Measurements from ENCODE around the gene SPRTN.

SPRTN gene

DNA sequence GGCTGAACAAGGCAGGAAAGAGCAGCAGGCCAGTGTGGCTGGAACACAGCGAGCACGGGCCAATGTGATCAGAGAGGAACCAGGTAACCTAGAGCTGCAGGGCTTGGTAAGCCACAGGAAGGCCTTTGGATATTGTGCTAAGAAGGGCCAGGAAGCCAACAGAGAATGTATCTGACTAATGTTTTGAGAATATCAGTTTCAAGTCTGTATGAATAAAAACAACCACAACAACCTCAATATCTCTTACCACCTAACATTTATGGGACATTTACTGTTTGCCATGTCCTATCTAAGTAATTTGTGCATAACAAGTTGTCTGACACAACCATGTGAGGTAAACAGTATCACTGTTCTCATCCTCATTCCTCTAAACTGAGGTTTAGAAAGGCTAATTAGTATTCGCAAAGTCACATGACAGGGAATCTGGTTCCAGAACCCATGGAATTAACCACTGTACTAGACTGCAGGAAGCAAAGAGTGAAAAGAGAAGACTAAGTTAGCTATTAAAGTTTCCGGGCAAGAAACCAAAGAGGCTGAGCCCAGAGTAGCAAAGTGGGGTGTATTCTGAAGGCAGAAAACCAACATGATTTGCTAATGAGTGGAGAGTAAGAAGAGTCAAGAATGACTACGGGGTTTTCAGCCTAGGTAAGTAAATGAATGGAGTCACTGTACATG lies 38.9 kb downstream of the SPRTN start:
- no peak overlapping the region for H3K4me3 ChIP-seq (ENCODE audit: low read depth, low read length)
- H3K9me3 ChIP-seq (ENCODE audit: control insufficient read depth, insufficient read depth, low read depth, low read length): no peaks in the 10 kb centered on the region
- no peaks in the 10 kb centered on the region for H3K27me3 ChIP-seq (ENCODE audit: control insufficient read depth, insufficient read depth, low read length)
- no peak overlapping the region for H3K27ac ChIP-seq (ENCODE audit: low read depth, low read length)
- no peak overlapping the region for H3K9ac ChIP-seq (ENCODE audit: low read length)
- H3K4me1 ChIP-seq (ENCODE audit: control insufficient read depth, insufficient read depth, low read length): peaks cover 9% of the 10 kb centered on the region
- no peaks in the 10 kb centered on the region for H3K36me3 ChIP-seq (ENCODE audit: control insufficient read depth, insufficient read depth, low read length)

DNA sequence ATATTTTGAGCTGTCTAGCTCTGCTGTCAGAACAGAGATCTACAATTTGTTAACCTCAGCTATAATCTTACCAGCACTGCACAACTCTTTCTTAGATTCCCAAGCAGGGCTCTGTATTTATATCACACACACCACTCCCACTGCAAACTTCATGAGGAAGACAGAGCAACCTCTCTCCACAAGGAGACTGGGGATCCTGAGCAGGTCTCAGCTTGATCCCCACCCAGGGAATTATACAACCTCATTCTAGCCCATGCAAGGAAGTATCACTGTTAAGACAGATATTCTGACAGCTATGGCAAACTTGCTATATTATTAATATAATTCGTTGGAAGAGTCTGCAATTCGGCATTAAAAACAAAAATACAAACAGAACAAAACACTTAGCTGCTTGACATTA lies 43.6 kb downstream of the SPRTN start:
- H3K4me1 ChIP-seq (ENCODE audit: control insufficient read depth, insufficient read depth, low read length): peaks cover 9% of the 10 kb centered on the region
- no peak overlapping the region for H3K9ac ChIP-seq (ENCODE audit: low read length)
- H3K27ac ChIP-seq (ENCODE audit: low read depth, low read length): no peak overlapping the region
- no peaks in the 10 kb centered on the region for H3K9me3 ChIP-seq (ENCODE audit: control insufficient read depth, insufficient read depth, low read depth, low read length)
- no peaks in the 10 kb centered on the region for H3K27me3 ChIP-seq (ENCODE audit: control insufficient read depth, insufficient read depth, low read length)
- no peak overlapping the region for H3K4me3 ChIP-seq (ENCODE audit: low read depth, low read length)
- H3K36me3 ChIP-seq (ENCODE audit: control insufficient read depth, insufficient read depth, low read length): no peaks in the 10 kb centered on the region

DNA sequence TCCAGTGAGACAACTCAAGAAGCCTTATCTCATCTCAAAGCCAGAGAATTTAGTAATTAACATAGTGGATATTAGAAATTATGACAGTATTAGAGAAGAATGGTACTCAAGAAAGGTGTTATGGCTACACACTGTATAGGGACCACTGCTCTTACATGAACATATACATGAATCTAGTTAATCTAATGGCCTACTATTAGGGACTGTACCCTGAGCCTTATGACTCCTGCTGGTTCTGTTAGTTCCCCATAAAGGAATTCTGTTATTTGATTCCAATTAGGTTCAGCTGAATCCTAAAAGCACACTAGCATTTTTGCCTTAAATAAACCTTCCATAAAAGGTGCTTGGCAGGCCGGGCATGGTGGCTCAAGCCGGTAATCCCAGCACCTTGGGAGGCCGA lies 44.3 kb downstream of the SPRTN start:
- peaks cover 2% of the 10 kb centered on the region; the same call in 1 of the 2 replicates for H3K4me1 ChIP-seq (ENCODE audit: control insufficient read depth, insufficient read depth, low read length)
- H3K4me3 ChIP-seq (ENCODE audit: low read depth, low read length): no peak overlapping the region
- H3K9me3 ChIP-seq (ENCODE audit: control insufficient read depth, insufficient read depth, low read depth, low read length): no peaks in the 10 kb centered on the region
- no peak overlapping the region for H3K27ac ChIP-seq (ENCODE audit: low read depth, low read length)
- no peaks in the 10 kb centered on the region for H3K27me3 ChIP-seq (ENCODE audit: control insufficient read depth, insufficient read depth, low read length)
- no peak overlapping the region for H3K9ac ChIP-seq (ENCODE audit: low read length)
- H3K36me3 ChIP-seq (ENCODE audit: control insufficient read depth, insufficient read depth, low read length): no peaks in the 10 kb centered on the region

DNA sequence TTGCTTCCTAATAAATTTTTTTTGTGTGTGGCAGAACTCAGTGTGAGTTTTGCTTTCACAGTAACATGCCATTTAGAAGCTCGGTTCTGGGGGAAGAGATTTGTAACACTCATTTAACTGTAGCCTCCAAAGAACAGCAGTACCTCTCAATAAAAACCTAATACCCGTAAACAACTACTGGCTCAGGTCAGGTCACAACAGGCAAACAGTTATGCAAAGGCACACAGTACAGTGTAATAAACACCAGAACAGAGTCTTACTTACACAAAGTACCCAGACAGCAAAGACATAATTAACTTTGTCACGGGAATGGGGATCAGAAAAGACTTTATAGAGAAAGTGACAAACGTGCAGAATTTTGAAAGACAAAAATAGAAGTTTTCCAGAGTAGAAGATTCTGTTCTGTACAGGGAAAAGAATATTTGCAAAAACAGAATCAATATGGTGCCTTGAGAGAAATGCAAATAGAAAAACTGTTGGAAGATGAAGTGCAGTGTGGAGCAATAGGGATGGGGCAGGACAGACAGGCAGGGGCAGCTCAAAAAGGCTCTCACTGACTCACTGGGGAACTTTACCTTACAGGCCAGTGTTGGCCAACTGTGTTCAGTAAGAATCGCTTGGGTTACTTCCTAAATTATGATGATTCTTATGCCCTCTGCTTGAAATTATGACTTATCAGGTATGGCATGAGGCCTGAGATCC lies 45.2 kb downstream of the SPRTN start:
- Histone ChIP-seq H3K4me1 (ENCODE audit: control insufficient read depth, insufficient read depth, low read length) (no peaks in the 10 kb centered on the region), H3K4me3 (ENCODE audit: low read depth, low read length) (no peak overlapping the region), H3K27me3 (ENCODE audit: control insufficient read depth, insufficient read depth, low read length) (no peaks in the 10 kb centered on the region), H3K27ac (ENCODE audit: low read depth, low read length) (no peak overlapping the region), H3K9me3 (ENCODE audit: control insufficient read depth, insufficient read depth, low read depth, low read length) (no peaks in the 10 kb centered on the region), H3K9ac (ENCODE audit: low read length) (no peak overlapping the region), H3K36me3 (ENCODE audit: control insufficient read depth, insufficient read depth, low read length) (no peaks in the 10 kb centered on the region)

DNA sequence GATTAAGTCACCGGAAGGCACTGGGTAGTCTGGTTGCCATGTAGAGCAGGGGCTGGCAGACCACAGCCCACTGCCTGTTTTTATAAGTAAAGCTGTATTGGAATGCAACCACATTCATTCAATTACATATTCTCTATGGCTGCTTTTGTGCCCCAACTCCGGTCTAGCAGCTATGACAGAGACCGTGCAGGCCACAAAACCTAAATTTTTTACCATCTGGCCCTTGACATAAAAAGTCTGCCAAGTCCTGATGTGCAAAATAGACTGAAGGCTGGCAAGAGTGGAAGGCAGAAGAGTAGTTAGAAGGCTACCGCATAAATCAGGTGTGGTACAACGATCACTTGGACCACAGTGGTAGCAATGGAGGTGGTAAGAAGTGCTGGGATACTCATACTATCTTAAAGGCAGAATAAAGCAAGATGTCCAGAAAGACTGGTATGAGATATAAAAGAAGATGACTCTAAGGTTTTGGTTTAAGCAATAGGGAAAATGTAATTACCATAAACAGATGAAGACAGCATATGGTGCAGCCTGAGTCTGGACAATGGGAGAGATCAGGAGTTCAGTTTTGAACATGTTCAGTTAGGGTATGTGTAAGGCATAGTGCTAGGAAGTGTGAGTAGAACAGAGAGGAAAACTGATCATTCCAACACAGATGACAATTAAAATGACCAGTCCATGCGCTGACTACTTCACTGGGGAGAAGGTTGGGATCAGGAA lies 46.8 kb downstream of the SPRTN start:
- Histone ChIP-seq H3K4me1 (ENCODE audit: control insufficient read depth, insufficient read depth, low read length) (no peaks in the 10 kb centered on the region), H3K27ac (ENCODE audit: low read depth, low read length) (no peak overlapping the region)

DNA sequence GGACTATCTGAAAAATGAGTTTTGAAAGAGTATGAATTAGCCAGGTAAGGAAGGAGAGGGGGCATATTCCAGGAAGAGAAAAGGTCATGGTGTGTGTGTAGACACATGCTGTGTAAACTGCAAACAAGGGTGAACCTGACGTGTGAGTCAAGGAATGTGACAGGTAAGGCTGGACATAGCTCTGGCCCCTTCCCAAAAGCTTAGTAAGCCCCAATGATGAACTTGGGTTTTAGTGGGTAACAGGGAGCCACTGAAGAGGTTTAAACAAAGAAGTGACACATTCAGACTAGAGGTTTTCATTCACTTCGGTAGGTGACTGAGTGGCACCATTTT lies 47.3 kb downstream of the SPRTN start:
- Histone ChIP-seq H3K36me3 (ENCODE audit: control insufficient read depth, insufficient read depth, low read length) (no peaks in the 10 kb centered on the region), H3K9ac (ENCODE audit: low read length) (no peak overlapping the region), H3K27ac (ENCODE audit: low read depth, low read length) (no peak overlapping the region), H3K4me1 (ENCODE audit: control insufficient read depth, insufficient read depth, low read length) (no peaks in the 10 kb centered on the region), H3K4me3 (ENCODE audit: low read depth, low read length) (no peak overlapping the region), H3K9me3 (ENCODE audit: control insufficient read depth, insufficient read depth, low read depth, low read length) (no peaks in the 10 kb centered on the region), H3K27me3 (ENCODE audit: control insufficient read depth, insufficient read depth, low read length) (no peaks in the 10 kb centered on the region)

More for the DNA sequence above, 46.8 kb downstream of the SPRTN start:
- no peak overlapping the region for H3K9ac ChIP-seq (ENCODE audit: low read length)
- no peak overlapping the region for H3K4me3 ChIP-seq (ENCODE audit: low read depth, low read length)
- no peaks in the 10 kb centered on the region for H3K36me3 ChIP-seq (ENCODE audit: control insufficient read depth, insufficient read depth, low read length)
- no peaks in the 10 kb centered on the region for H3K27me3 ChIP-seq (ENCODE audit: control insufficient read depth, insufficient read depth, low read length)
- no peaks in the 10 kb centered on the region for H3K9me3 ChIP-seq (ENCODE audit: control insufficient read depth, insufficient read depth, low read depth, low read length)

DNA sequence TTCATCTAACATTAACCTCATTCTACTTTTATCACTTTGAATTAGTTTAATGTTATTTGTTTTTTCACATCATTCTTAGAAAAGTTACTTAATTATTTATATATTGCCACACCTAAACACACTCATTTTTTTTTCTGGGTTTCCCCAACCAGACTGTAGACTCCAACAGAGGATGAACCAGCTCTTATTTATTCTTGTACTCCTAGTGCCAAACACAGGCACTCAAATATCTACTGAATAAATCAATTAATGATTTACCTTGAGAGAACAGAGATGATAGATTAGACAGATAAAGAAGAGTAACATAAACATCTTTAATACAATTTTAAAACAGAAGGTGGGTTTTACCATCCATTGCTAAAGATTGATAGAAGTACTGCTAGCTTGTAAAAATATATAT lies 48.4 kb downstream of the SPRTN start:
- Histone ChIP-seq H3K9me3 (ENCODE audit: control insufficient read depth, insufficient read depth, low read depth, low read length) (no peaks in the 10 kb centered on the region), H3K9ac (ENCODE audit: low read length) (no peak overlapping the region), H3K27ac (ENCODE audit: low read depth, low read length) (no peak overlapping the region), H3K36me3 (ENCODE audit: control insufficient read depth, insufficient read depth, low read length) (no peaks in the 10 kb centered on the region), H3K4me3 (ENCODE audit: low read depth, low read length) (no peak overlapping the region), H3K4me1 (ENCODE audit: control insufficient read depth, insufficient read depth, low read length) (no peaks in the 10 kb centered on the region), H3K27me3 (ENCODE audit: control insufficient read depth, insufficient read depth, low read length) (no peaks in the 10 kb centered on the region)

DNA sequence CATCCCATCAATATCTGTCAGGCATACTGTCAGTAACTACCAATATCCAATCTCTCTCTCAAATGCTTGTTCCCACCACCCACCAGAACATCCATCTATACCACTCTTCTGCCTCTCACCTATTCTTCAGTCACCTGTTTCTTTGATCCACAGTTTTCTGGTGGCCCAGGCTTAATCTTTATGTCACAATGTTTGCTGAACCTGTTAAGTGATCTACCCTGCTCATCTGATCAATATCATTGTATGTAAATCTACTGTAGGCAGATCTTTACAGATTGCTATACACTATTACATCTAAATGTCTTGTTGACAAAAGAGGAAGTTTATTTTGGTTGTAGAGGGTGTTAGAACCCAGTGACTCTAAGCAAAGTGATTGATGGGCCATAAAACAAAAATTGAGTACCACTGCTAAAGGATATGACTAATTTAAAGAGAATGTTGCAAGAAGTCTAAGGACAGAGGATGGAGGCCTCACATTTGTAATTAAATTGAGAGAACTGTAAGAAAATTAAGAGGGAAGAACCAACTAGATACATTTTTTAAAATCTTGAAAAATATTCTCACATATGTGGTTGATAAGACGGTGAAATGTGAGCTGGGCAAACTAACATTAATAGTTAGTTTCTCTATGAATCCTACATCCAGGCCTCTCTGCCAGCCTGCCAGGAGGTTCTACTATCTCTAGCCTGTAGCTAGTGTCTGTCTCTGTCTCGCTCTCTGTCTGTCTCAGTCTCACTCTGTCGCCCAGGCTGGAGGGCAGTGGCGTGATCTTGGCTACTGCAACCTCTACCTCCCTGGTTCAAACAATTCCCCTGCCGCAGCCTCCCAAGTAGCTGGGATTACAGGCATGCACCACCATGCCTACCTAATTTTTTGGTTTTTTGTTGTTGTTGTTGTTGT lies 49.9 kb downstream of the SPRTN start:
- no peak overlapping the region for H3K4me3 ChIP-seq (ENCODE audit: low read depth, low read length)
- H3K36me3 ChIP-seq (ENCODE audit: control insufficient read depth, insufficient read depth, low read length): no peaks in the 10 kb centered on the region
- no peak overlapping the region for H3K27ac ChIP-seq (ENCODE audit: low read depth, low read length)
- no peaks in the 10 kb centered on the region for H3K4me1 ChIP-seq (ENCODE audit: control insufficient read depth, insufficient read depth, low read length)
- no peak overlapping the region for H3K9ac ChIP-seq (ENCODE audit: low read length)
- H3K9me3 ChIP-seq (ENCODE audit: control insufficient read depth, insufficient read depth, low read depth, low read length): no peaks in the 10 kb centered on the region
- no peaks in the 10 kb centered on the region for H3K27me3 ChIP-seq (ENCODE audit: control insufficient read depth, insufficient read depth, low read length)

DNA sequence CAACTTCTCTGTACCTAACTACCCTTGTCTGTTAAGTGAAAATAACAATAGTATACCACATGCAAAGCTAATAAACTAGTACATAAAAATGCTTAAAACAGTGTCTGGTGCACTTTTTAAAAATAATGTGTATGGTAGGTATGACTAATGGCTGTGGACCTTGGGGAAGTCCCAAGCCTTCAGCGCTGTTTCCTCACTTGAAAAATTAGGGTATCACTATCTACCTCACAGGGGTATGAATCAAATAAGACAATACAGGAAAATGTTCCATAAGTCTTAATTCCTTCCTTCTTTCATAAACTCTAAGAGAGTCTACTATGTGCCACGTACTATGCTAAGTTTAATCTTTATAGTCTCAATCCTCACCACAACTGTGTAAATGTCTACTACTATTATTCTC lies 52.0 kb downstream of the SPRTN start:
- Histone ChIP-seq H3K27me3 (ENCODE audit: control insufficient read depth, insufficient read depth, low read length) (no peaks in the 10 kb centered on the region), H3K4me3 (ENCODE audit: low read depth, low read length) (no peak overlapping the region), H3K9ac (ENCODE audit: low read length) (no peak overlapping the region), H3K27ac (ENCODE audit: low read depth, low read length) (no peak overlapping the region), H3K9me3 (ENCODE audit: control insufficient read depth, insufficient read depth, low read depth, low read length) (no peaks in the 10 kb centered on the region), H3K36me3 (ENCODE audit: control insufficient read depth, insufficient read depth, low read length) (no peaks in the 10 kb centered on the region), H3K4me1 (ENCODE audit: control insufficient read depth, insufficient read depth, low read length) (peaks cover 5% of the 10 kb centered on the region)

DNA sequence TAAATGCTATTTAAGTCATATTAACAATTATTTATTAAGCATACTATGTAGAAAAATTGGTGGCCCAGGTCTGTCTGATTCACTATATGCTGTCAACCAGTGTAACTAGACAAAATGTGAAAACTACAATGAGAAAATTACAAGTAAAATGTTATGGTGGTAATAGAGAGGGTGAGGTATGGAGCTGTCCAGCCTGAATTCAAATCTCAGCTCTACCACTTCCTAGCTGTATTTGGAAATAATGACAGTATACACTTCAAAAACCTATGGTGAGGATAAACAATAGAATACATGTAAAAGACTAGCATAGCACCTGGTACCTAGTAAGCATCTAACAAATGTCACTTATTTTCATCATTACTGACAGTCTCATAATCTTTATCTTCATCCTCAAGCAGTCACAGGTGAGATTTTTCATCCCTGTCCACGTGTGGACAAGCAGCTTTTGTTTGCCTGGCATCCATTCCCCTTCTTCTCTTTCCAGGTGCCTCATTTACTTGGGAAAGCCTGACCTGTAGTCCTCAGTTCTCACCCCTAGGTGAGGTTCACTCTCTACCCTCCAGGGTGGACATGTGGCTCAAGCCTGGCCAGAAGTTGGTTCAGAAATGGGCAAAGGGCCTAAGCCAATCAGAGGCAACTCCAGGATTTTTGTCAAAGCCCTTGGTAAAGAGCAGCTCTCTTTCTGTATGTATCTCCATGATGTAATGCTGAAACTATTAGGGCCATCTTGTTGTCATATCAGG lies 54.5 kb downstream of the SPRTN start:
- no peak overlapping the region for H3K9ac ChIP-seq (ENCODE audit: low read length)
- H3K27ac ChIP-seq (ENCODE audit: low read depth, low read length): no peak overlapping the region
- H3K4me1 ChIP-seq (ENCODE audit: control insufficient read depth, insufficient read depth, low read length): peaks cover 14% of the 10 kb centered on the region
- H3K9me3 ChIP-seq (ENCODE audit: control insufficient read depth, insufficient read depth, low read depth, low read length): no peaks in the 10 kb centered on the region
- H3K27me3 ChIP-seq (ENCODE audit: control insufficient read depth, insufficient read depth, low read length): no peaks in the 10 kb centered on the region
- H3K4me3 ChIP-seq (ENCODE audit: low read depth, low read length): no peak overlapping the region
- no peaks in the 10 kb centered on the region for H3K36me3 ChIP-seq (ENCODE audit: control insufficient read depth, insufficient read depth, low read length)

All from HUES6 (cell line).